Measurements from ENCODE around the gene MYBPC3.

Gene MYBPC3

DNA sequence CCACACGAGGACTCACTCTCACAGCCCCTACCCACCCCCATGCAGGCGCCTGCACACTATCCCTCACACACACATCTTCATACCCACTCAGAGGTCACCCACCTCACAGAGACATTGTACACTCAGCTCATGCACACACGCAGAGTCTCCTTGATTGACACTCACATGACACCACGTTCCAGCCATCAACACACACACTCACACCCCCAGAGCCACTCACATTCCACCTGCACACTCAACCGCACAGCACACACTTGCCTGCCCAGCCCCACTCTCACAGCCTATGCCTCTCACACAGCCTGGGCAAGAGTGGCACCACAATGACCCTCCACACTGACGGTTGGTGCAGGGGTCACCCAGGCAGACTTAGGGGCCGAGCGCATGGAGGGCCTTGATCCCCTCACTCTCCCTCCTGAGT lies 23.6 kb upstream of the MYBPC3 start:
- Mint-ChIP-seq H3K9me3 (no peaks in the 10 kb centered on the region), H3K27ac (no peak overlapping the region), H3K4me3 (no peak overlapping the region), H3K36me3 (ENCODE audit: low read depth) (no peaks in the 10 kb centered on the region), H3K4me1 (ENCODE audit: low read depth) (peaks cover 2% of the 10 kb centered on the region), H3K27me3 (ENCODE audit: low read depth) (no peaks in the 10 kb centered on the region)

DNA sequence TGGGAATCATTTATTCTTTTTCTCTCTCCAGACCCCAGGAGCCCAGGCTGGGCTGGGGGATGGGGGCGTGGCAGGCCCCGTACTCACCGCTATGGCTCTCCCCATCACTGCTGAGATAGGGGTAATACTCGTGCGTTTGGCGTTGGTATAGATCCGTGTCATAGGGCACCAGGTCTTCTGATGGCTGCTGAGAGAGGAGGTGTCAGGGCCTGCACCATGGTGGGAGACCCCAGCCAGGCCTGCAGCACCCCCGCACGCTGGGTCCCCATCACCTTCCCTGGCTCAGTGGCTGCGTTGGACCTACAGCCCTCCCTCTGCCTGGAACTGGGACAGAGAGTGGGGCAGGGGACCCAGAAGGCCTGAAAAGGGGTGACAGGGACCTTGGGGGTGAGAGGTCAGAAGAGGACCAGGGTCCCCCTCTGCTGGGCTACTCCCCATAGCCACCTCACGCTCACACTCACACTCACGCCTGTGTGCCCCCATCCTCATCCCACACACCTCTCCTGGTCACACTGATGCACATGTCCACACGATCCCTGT lies 23.1 kb upstream of the MYBPC3 start:
- Mint-ChIP-seq H3K4me3 (no peak overlapping the region), H3K9me3 (no peaks in the 10 kb centered on the region), H3K27me3 (ENCODE audit: low read depth) (no peaks in the 10 kb centered on the region), H3K36me3 (ENCODE audit: low read depth) (no peaks in the 10 kb centered on the region), H3K4me1 (ENCODE audit: low read depth) (peaks cover 2% of the 10 kb centered on the region), H3K27ac (no peak overlapping the region)

DNA sequence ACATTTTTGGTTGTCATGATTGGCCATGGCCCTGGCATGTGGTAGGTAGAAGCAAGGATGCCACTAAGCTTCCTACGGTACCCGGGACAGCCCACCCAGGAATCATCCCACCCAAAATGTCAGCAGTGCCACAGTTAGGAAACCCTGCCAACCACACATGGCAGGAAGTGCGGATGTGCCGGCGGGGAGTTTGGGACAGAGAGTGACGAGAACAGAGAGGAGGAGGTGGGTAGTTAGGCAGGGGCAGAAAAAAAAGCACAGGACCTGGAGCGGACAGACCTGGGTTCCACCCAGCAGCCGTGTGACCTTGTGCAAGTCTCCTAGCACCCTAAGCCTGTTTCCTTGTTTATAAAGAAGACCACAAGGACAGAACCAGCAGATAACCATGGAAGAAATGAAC lies 22.5 kb upstream of the MYBPC3 start:
- no peak overlapping the region for H3K4me3 Mint-ChIP-seq
- no peaks in the 10 kb centered on the region for H3K9me3 Mint-ChIP-seq
- H3K27ac Mint-ChIP-seq: no peak overlapping the region
- peaks cover 2% of the 10 kb centered on the region for H3K4me1 Mint-ChIP-seq (ENCODE audit: low read depth)
- H3K36me3 Mint-ChIP-seq (ENCODE audit: low read depth): no peaks in the 10 kb centered on the region
- no peaks in the 10 kb centered on the region for H3K27me3 Mint-ChIP-seq (ENCODE audit: low read depth)

DNA sequence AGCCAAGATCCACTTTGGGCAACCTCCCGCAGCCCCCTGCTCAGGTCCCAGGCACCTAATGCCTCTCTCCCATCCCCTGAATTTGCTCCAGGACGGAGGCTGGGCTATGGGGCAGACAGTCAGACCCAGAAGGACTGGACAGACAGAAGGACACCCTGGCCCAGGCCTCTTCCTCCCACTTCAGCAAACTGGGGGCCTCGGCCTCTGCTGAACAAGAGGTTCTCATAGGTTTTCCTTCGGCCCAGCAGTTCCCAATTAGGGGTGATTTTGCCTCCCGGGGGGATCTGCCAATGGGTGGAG lies 22.2 kb upstream of the MYBPC3 start:
- Mint-ChIP-seq H3K4me3 (no peak overlapping the region), H3K4me1 (ENCODE audit: low read depth) (peaks cover 2% of the 10 kb centered on the region), H3K36me3 (ENCODE audit: low read depth) (no peaks in the 10 kb centered on the region), H3K27me3 (ENCODE audit: low read depth) (no peaks in the 10 kb centered on the region), H3K27ac (no peak overlapping the region), H3K9me3 (no peaks in the 10 kb centered on the region)

DNA sequence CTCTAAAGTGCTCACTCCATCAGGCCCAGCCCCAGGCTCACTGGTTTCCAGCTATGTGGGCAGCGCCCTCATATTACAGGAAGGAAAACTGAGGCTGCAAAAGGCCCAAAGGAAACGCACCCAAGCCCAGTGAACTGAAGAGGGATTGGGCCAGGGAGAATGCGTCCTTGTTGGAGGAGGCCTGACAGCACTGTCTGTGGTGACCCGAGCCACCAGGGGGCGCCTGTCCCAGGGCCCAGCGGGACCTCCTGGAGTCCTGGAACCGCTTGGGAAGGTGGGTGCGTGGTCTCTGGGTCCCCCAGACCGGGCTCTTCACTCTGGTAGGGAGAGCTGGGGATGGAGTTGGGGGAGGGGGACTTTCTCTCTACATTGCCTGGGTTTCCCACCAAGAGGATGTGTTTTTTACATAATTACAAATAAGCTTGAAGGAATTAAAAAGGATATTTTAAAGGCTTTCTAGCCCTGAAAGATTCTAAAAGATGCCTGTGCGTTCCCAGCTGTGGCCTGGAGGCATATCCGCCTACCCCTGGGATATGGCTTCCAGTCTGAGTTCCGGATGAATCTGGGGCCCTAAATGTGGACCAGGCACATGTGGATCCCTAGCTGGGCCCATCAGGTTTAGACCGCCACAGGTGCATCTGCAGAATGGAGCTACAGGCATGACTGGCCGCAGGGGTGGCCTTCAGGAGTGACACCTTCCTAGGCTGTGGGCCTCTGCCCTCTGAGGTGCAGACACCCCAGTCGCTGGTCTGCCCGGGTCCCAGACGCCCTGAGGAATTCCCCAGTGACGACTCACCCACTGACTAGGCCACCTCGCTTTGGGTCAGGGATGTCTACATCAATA lies 21.6 kb upstream of the MYBPC3 start:
- Mint-ChIP-seq H3K4me3 (no peak overlapping the region), H3K27me3 (ENCODE audit: low read depth) (peaks cover 4% of the 10 kb centered on the region), H3K36me3 (ENCODE audit: low read depth) (no peaks in the 10 kb centered on the region), H3K4me1 (ENCODE audit: low read depth) (peaks cover 4% of the 10 kb centered on the region), H3K27ac (no peak overlapping the region), H3K9me3 (no peaks in the 10 kb centered on the region)

DNA sequence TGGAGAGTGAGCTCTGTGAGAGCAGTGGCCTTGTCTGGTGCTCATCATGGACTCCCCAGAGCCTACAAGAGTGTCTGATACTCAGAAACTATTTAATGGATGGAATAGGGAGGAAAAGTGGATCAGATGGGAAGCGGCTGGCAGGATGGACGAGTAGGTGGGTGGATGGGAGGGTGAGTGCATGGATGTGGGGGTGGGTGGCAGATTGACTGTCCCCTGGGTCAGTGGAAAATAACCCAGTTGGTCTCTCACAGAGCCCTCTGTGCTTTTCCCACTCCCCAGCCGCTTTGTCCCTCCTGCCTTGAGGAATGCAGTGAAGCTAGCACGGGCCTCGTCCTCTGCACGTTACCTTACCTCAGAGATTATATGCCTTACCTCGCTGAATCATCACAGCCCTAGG lies 19.9 kb upstream of the MYBPC3 start:
- Mint-ChIP-seq H3K27ac (no peak overlapping the region), H3K4me3 (no peak overlapping the region), H3K4me1 (ENCODE audit: low read depth) (peaks cover 4% of the 10 kb centered on the region), H3K9me3 (no peaks in the 10 kb centered on the region), H3K36me3 (ENCODE audit: low read depth) (no peaks in the 10 kb centered on the region), H3K27me3 (ENCODE audit: low read depth) (peaks cover 4% of the 10 kb centered on the region)

DNA sequence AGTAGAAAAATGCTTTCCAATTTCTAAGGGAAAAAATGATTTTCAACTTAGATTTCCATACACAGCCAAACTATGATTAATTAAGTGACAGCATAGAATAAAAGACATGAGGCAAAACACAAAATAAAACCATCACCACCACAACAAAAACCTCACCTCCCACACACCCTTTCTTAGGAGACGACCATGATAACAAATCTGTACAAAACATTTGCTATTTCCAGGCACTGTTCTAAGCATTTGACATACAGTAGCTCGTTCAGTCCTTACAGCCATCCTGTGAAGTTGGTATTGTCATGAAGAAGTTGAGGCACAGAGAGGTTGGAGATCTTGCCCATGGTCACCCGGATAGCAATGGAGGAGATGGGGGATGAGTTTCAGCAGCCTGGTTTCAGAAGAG lies 17.2 kb upstream of the MYBPC3 start:
- no peaks in the 10 kb centered on the region for H3K36me3 Mint-ChIP-seq (ENCODE audit: low read depth)
- H3K9me3 Mint-ChIP-seq: no peaks in the 10 kb centered on the region
- no peak overlapping the region for H3K4me3 Mint-ChIP-seq
- H3K27me3 Mint-ChIP-seq (ENCODE audit: low read depth): peaks cover 8% of the 10 kb centered on the region
- peaks cover 2% of the 10 kb centered on the region for H3K4me1 Mint-ChIP-seq (ENCODE audit: low read depth)
- H3K27ac Mint-ChIP-seq: no peak overlapping the region

DNA sequence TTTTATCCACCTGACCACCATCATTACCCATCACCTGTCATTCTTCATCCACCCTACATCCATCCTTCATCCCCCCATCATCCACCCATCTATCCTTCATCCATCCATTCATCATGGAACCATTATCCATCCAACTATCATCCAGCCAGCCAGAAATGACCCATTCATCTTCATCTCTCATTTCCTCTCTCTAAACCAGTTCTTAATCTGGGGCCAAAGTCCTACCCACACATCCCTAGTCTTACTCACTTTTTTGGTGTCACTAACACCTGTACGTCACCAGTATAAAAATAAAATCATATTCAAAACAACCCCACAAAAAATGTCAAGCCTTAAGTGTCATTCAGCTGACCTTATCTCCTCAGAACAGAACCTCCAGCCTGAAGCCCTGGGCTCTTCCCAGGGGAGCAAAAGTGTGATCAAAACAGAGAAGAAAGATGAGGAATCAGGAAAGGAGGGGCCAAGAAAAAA lies 13.6 kb upstream of the MYBPC3 start:
- Mint-ChIP-seq H3K27ac (no peak overlapping the region), H3K9me3 (no peaks in the 10 kb centered on the region), H3K27me3 (ENCODE audit: low read depth) (peaks cover 8% of the 10 kb centered on the region), H3K4me3 (no peak overlapping the region), H3K4me1 (ENCODE audit: low read depth) (peaks cover 2% of the 10 kb centered on the region), H3K36me3 (ENCODE audit: low read depth) (no peaks in the 10 kb centered on the region)

DNA sequence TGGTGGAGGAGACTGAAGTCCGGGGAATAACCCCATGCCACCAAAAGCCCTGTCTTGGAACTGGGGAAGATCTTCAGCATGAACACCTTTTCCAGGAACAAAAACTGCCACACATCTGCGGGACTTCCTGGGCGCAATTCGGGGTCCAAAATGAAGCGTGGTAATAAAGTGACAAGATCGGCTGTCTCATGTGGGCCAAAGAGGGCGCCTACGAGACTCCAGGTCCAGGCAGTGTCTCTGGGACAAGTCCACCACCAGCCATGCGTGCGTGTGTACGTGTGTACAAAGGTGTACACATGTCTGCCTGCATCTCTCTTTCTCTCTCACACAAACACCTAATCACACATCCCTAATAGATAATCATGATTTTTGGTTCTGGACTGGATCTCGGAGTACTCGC lies 8.9 kb upstream of the MYBPC3 start:
- no peak overlapping the region for H3K4me3 Mint-ChIP-seq

DNA sequence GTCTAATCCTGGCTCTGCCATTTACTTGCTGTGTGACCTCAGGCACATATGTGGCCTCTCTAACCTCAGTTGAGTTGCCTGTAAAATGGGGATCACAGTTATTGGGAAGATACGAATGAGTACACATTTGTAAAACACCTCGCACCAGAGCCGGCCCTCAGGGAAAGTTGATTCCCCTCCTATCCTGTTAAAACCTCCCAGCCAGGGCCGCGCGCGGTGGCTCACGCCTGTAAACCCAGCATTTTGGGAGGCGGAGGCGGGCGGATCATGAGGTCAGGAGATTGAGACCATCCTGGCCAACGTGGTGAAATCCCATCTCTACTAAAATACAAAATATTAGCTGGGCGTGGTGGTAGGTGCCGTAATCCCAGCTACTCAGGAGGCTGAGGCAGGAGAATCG lies 7.8 kb upstream of the MYBPC3 start:
- Mint-ChIP-seq H3K9me3 (no peaks in the 10 kb centered on the region), H3K36me3 (ENCODE audit: low read depth) (no peaks in the 10 kb centered on the region), H3K4me1 (ENCODE audit: low read depth) (peaks cover 4% of the 10 kb centered on the region), H3K4me3 (no peak overlapping the region), H3K27me3 (ENCODE audit: low read depth) (no peaks in the 10 kb centered on the region), H3K27ac (no peak overlapping the region)

More for the DNA sequence above, 8.9 kb upstream of the MYBPC3 start:
- Mint-ChIP-seq H3K4me1 (ENCODE audit: low read depth) (peaks cover 4% of the 10 kb centered on the region), H3K9me3 (no peaks in the 10 kb centered on the region), H3K27ac (no peak overlapping the region), H3K36me3 (ENCODE audit: low read depth) (no peaks in the 10 kb centered on the region), H3K27me3 (ENCODE audit: low read depth) (peaks cover 5% of the 10 kb centered on the region)

DNA sequence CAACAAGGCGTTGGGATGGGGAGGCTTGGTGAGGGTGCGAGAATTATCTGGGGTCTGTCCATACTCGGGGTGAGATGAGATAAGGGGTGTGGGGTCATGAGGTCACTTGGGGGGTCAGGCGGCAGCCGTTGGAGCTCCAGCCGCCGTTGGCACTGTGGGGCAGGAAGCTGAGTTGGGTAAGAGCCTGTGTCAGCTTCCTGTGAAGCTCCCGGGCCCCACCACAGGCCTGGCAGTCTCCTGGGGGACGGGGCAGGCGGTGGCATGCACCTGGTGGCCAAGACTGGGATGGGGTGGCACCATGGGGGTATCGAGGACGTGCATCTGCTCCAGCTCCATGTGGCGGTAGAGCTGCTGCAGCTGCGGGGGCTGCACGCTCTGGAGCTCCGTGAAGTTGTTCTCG lies 7.1 kb upstream of the MYBPC3 start:
- H3K36me3 Mint-ChIP-seq (ENCODE audit: low read depth): no peaks in the 10 kb centered on the region
- H3K27ac Mint-ChIP-seq: peak overlapping the region; percentile 17
- no peaks in the 10 kb centered on the region for H3K9me3 Mint-ChIP-seq
- no peak overlapping the region for H3K4me3 Mint-ChIP-seq
- peaks cover 4% of the 10 kb centered on the region for H3K4me1 Mint-ChIP-seq (ENCODE audit: low read depth)
- H3K27me3 Mint-ChIP-seq (ENCODE audit: low read depth): no peaks in the 10 kb centered on the region

DNA sequence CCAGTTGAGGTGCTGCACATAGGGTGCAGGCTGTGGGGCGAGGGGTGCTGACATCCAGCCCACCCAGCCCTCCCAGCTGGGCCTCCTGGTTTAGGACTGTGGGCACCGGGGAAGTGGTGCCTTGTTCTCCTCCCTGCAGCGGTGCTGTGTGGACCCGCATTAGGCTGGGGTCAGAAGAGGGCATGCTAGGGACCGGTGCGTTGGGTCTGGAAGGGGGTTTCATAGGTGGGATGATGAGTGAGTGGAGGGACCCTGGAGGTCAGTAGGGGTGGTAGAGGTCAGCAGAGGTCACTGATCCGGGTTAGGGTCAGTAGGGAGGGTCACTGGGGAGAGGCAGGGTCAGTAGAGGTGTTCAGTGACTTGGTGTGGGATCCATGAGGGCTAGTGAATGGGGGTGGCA lies 6.7 kb upstream of the MYBPC3 start:
- Mint-ChIP-seq H3K4me3 (no peak overlapping the region), H3K36me3 (ENCODE audit: low read depth) (no peaks in the 10 kb centered on the region)

DNA sequence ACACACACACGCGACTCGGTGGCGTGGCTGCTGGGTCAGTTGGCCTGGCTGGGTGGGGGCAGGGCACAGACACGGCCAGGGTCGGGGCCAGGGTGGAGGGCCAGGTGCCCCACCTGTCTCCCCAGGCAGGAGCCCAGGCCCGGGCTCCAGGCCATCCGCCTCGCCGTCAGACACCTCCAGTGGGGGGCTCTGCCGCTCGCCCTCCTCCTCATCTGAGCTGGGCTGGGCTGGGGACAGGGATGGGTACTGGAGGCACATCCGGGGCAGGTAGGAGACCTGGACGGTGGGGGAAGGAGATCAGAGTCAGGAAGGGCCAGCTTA lies 6.2 kb upstream of the MYBPC3 start:
- Mint-ChIP-seq H3K9me3 (no peaks in the 10 kb centered on the region), H3K4me3 (no peak overlapping the region)

More for the DNA sequence above, 6.7 kb upstream of the MYBPC3 start:
- Mint-ChIP-seq H3K27ac (peak overlapping the region; percentile 17), H3K9me3 (no peaks in the 10 kb centered on the region), H3K27me3 (ENCODE audit: low read depth) (no peaks in the 10 kb centered on the region), H3K4me1 (ENCODE audit: low read depth) (peaks cover 4% of the 10 kb centered on the region)

DNA sequence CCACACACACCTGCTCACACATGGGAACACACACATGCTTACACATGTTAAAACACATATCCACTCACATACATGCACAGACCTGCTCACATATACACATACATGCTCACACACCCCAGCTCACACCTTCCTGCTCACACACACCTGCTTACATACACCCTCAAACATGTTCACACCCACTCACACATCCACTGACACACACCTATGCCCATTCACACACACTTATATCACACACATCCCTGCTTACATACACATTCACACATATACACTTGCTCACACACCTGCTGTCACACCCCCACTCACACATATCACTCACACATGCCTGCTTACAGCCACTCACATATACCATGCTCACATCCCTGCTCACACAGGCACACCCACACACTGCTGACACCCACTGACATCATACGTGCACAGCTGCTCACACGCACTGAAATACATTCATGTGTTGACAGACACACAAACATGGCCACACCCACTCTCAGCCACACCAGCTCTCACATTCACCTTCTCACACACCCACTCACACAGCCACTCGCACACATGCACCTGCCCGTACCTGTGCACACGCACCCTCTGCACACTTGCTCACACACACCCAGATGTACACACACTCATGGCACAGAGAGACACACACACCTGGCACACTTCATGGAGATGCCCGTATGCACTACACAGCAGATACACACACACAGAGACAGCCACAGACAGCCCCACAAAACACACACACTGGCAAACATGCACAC lies 5.7 kb upstream of the MYBPC3 start:
- Mint-ChIP-seq H3K9me3 (no peaks in the 10 kb centered on the region), H3K36me3 (ENCODE audit: low read depth) (no peaks in the 10 kb centered on the region), H3K27me3 (ENCODE audit: low read depth) (no peaks in the 10 kb centered on the region), H3K4me3 (no peak overlapping the region), H3K4me1 (ENCODE audit: low read depth) (peaks cover 4% of the 10 kb centered on the region), H3K27ac (no peak overlapping the region)

More for the DNA sequence above, 6.2 kb upstream of the MYBPC3 start:
- Mint-ChIP-seq H3K4me1 (ENCODE audit: low read depth) (peaks cover 4% of the 10 kb centered on the region), H3K27me3 (ENCODE audit: low read depth) (no peaks in the 10 kb centered on the region), H3K27ac (no peak overlapping the region), H3K36me3 (ENCODE audit: low read depth) (no peaks in the 10 kb centered on the region)

DNA sequence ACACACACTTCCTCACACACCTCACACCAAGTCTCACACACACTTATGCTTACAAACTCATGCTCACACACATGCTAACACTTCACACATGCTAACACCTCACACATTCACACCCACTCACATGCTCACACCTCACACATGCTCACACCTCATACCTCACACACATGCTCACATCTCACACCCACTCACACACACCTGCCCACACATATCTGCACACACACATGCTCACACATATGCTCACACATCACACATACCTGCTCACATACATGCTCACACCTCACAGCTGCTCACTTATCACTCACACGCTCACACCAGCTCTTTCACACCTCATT lies 4.5 kb upstream of the MYBPC3 start:
- H3K9me3 Mint-ChIP-seq: no peaks in the 10 kb centered on the region
- H3K27me3 Mint-ChIP-seq (ENCODE audit: low read depth): no peaks in the 10 kb centered on the region
- no peak overlapping the region for H3K27ac Mint-ChIP-seq
- peaks cover 4% of the 10 kb centered on the region for H3K4me1 Mint-ChIP-seq (ENCODE audit: low read depth)
- no peaks in the 10 kb centered on the region for H3K36me3 Mint-ChIP-seq (ENCODE audit: low read depth)
- H3K4me3 Mint-ChIP-seq: no peak overlapping the region

Measured in T-helper 1 cell treated with Interleukin-12 subunit alpha and Interleukin-12 subunit beta and Interleukin-4 antibody, amounts not matched to agents 30 μg/mL and 1 μg/mL, for 36 hours (primary cell).